ENCODE measurements around the gene HSD11B1L.

- TF ChIP-seq CTCF (IDR thresholded peaks at IDR 0.05) (no peak), REST (IDR thresholded peaks at IDR 0.05; ENCODE audit: insufficient read depth in 1 of 2, low read depth in 2 of 2, low read length in 1 of 2) (no peak), SIN3A (IDR thresholded peaks at IDR 0.05; ENCODE audit: borderline replicate concordance, insufficient read depth, low read depth, low read length) (no peak), POLR2AphosphoS5 (IDR thresholded peaks at IDR 0.05; ENCODE audit: low read depth, low read length) (no peak), TCF7L2 (IDR thresholded peaks at IDR 0.05; ENCODE audit: low read depth, low read length) (no peak)
These were observed 1.3 kb upstream of the HSD11B1L start for GRCh38 chr19:5679289-5680083.
